Measurements from ENCODE around the gene SORL1-AS1.

SORL1-AS1 gene

DNA sequence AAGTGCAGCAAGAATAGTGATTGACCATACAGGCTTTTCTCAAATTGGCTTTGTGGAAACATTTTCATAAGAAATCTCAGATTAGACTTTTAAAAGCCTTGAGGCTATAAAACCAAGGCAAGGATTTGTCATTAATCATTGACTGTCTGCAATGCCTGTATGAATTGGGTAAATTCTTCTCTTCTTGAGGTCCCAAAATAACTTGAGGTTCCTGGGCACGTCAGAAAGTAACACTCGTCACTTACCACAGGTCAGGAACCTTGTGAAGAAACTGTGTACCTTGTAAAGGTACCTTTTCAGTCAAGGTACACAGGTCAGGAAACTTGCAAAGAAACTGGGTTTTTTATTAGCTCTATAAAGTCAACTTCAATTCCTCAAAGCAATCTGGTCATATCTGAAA is 43.9 kb downstream of the SORL1-AS1 start:
- DNase-seq (no peak), FAIRE-seq (no peak)
- Histone ChIP-seq H3K4me1 (ENCODE audit: control insufficient read depth in 2 of 3, insufficient read depth in 2 of 3, low read depth in 1 of 3, low read length in 3 of 3) (no peaks in the 10 kb centered on the region), H3K9ac (ENCODE audit: low read length in 3 of 3) (no peak overlapping the region), H3K27me3 (ENCODE audit: control insufficient read depth, insufficient read depth, low read length) (no peaks in the 10 kb centered on the region), H3K4me3 (ENCODE audit: low read length in 3 of 3) (no peak overlapping the region), H3K9me3 (ENCODE audit: control insufficient read depth in 2 of 3, insufficient read depth in 1 of 3, low read length in 3 of 3) (no peaks in the 10 kb centered on the region), H3K27ac (ENCODE audit: low read depth in 2 of 2, low read length in 2 of 2) (no peak overlapping the region), H3K36me3 (ENCODE audit: control insufficient read depth in 2 of 3, insufficient read depth in 3 of 3, low read length in 3 of 3) (no peaks in the 10 kb centered on the region)
- intact Hi-C loops (cut with DNase I): no loop called here
- TF ChIP-seq, protein P1, sequence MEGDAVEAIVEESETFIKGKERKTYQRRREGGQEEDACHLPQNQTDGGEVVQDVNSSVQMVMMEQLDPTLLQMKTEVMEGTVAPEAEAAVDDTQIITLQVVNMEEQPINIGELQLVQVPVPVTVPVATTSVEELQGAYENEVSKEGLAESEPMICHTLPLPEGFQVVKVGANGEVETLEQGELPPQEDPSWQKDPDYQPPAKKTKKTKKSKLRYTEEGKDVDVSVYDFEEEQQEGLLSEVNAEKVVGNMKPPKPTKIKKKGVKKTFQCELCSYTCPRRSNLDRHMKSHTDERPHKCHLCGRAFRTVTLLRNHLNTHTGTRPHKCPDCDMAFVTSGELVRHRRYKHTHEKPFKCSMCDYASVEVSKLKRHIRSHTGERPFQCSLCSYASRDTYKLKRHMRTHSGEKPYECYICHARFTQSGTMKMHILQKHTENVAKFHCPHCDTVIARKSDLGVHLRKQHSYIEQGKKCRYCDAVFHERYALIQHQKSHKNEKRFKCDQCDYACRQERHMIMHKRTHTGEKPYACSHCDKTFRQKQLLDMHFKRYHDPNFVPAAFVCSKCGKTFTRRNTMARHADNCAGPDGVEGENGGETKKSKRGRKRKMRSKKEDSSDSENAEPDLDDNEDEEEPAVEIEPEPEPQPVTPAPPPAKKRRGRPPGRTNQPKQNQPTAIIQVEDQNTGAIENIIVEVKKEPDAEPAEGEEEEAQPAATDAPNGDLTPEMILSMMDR (IDR thresholded peaks at IDR 0.05; ENCODE audit: borderline replicate concordance, extremely low read depth, insufficient read depth): no peak

DNA sequence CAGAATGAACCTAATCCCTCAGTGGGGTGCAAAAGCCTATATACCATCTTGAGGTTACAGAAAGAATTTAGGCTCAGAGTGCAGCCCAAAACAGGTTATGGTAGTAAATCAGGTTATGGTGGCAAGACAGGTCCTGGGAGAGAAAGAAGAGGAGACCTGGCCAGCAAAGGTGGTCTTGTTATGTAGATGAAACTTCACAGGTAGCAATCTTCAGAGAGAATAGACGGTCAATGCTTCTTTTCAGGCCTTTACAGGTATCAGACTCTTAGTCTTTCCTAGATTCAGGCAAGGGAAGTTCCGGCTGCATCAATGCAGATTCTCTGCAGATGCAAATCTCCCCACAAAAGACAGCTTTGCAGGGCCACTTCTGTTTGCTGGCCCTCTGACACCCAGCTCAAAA is 46.5 kb downstream of the SORL1-AS1 start:
- Histone ChIP-seq H3K4me3 (ENCODE audit: low read length in 3 of 3) (no peak overlapping the region), H3K27me3 (ENCODE audit: control insufficient read depth, insufficient read depth, low read length) (no peaks in the 10 kb centered on the region), H3K27ac (ENCODE audit: low read depth in 2 of 2, low read length in 2 of 2) (no peak overlapping the region), H3K9me3 (ENCODE audit: control insufficient read depth in 2 of 3, insufficient read depth in 1 of 3, low read length in 3 of 3) (no peaks in the 10 kb centered on the region), H3K4me1 (ENCODE audit: control insufficient read depth in 2 of 3, insufficient read depth in 2 of 3, low read depth in 1 of 3, low read length in 3 of 3) (no peaks in the 10 kb centered on the region), H3K36me3 (ENCODE audit: control insufficient read depth in 2 of 3, insufficient read depth in 3 of 3, low read length in 3 of 3) (no peaks in the 10 kb centered on the region), H3K9ac (ENCODE audit: low read length in 3 of 3) (no peak overlapping the region)
- FAIRE-seq: no peak
- DNase-seq: no peak
- TF ChIP-seq, protein P1 (IDR thresholded peaks at IDR 0.05; ENCODE audit: borderline replicate concordance, extremely low read depth, insufficient read depth): no peak
- intact Hi-C loops (cut with DNase I): no loop called here

DNA sequence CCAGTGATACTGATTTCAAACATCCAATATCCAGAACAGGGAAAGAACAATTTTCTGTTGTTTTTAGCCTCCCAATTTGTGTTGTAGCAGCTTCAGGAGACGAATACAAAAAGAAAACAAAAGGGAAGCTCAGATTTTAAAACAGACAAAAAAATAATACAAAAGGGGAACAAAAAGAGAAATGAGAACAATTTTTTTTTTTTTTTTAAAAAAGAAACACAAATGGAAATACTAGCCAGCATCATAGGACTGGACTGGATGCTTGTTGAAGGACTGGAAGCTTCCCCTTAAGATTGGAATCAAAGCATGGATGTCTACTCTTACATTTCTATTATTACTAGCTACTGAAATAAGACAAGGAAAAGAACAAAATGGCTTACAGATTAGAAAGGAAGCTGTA is 47.1 kb downstream of the SORL1-AS1 start:
- H3K9ac ChIP-seq (ENCODE audit: low read length in 3 of 3): no peak overlapping the region
- no peaks in the 10 kb centered on the region for H3K27me3 ChIP-seq (ENCODE audit: control insufficient read depth, insufficient read depth, low read length)
- DNase-seq (no peak), FAIRE-seq (no peak)
- H3K4me1 ChIP-seq (ENCODE audit: control insufficient read depth in 2 of 3, insufficient read depth in 2 of 3, low read depth in 1 of 3, low read length in 3 of 3): no peaks in the 10 kb centered on the region
- H3K27ac ChIP-seq (ENCODE audit: low read depth in 2 of 2, low read length in 2 of 2): no peak overlapping the region
- intact Hi-C loops (cut with DNase I): no loop called here
- H3K9me3 ChIP-seq (ENCODE audit: control insufficient read depth in 2 of 3, insufficient read depth in 1 of 3, low read length in 3 of 3): no peaks in the 10 kb centered on the region
- no peaks in the 10 kb centered on the region for H3K36me3 ChIP-seq (ENCODE audit: control insufficient read depth in 2 of 3, insufficient read depth in 3 of 3, low read length in 3 of 3)
- TF ChIP-seq, protein P1 (IDR thresholded peaks at IDR 0.05; ENCODE audit: borderline replicate concordance, extremely low read depth, insufficient read depth): no peak
- no peak overlapping the region for H3K4me3 ChIP-seq (ENCODE audit: low read length in 3 of 3)

DNA sequence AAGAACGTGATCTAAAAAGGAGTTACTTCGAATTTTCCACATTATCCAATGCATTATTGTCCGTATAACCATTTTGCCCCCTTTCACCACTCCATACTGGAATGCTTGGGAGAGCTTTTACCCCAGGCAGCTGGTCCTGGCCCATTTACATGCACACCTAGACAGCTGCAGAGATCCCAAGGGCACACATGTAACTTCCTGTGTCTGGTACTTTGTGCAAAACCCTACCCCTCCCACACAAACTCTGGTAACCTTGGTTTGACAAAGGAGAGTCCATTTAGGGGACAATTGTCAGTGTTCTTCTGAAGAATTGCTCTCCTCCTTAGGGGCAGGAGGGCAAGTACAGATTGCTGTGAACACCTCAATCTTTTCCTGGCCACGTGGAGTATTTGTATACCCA is 58.0 kb downstream of the SORL1-AS1 start:
- FAIRE-seq (no peak), DNase-seq (no peak)
- no peak overlapping the region for H3K27ac ChIP-seq (ENCODE audit: low read depth in 2 of 2, low read length in 2 of 2)
- H3K4me3 ChIP-seq (ENCODE audit: low read length in 3 of 3): no peak overlapping the region
- no peaks in the 10 kb centered on the region for H3K27me3 ChIP-seq (ENCODE audit: control insufficient read depth, insufficient read depth, low read length)
- intact Hi-C loops (cut with DNase I): no loop called here
- H3K36me3 ChIP-seq (ENCODE audit: control insufficient read depth in 2 of 3, insufficient read depth in 3 of 3, low read length in 3 of 3): no peaks in the 10 kb centered on the region
- no peak overlapping the region for H3K9ac ChIP-seq (ENCODE audit: low read length in 3 of 3)
- TF ChIP-seq, protein P1 (IDR thresholded peaks at IDR 0.05; ENCODE audit: borderline replicate concordance, extremely low read depth, insufficient read depth): no peak
- no peaks in the 10 kb centered on the region for H3K9me3 ChIP-seq (ENCODE audit: control insufficient read depth in 2 of 3, insufficient read depth in 1 of 3, low read length in 3 of 3)
- H3K4me1 ChIP-seq (ENCODE audit: control insufficient read depth in 2 of 3, insufficient read depth in 2 of 3, low read depth in 1 of 3, low read length in 3 of 3): no peaks in the 10 kb centered on the region

Measured in kidney (tissue), 13 donors.